GM10266 (cell line): Measurements from ENCODE around the gene ITPR2.

Source experiments
- DNase-seq: peaks from one replicate; pipeline ENCODE4 v3.0.0; 2012; ENCODE audit errors: extremely low spot score
- TF ChIP-seq, protein P1 (sequence below): IDR thresholded peaks from 2 replicates; pipeline ENCODE4 v1.5.1; 2012; ENCODE audit warnings: mild to moderate bottlenecking, low read depth; ENCODE audit not compliant: control insufficient read depth, insufficient read depth; ENCODE audit errors: missing control alignments

ITPR2 gene

DNA sequence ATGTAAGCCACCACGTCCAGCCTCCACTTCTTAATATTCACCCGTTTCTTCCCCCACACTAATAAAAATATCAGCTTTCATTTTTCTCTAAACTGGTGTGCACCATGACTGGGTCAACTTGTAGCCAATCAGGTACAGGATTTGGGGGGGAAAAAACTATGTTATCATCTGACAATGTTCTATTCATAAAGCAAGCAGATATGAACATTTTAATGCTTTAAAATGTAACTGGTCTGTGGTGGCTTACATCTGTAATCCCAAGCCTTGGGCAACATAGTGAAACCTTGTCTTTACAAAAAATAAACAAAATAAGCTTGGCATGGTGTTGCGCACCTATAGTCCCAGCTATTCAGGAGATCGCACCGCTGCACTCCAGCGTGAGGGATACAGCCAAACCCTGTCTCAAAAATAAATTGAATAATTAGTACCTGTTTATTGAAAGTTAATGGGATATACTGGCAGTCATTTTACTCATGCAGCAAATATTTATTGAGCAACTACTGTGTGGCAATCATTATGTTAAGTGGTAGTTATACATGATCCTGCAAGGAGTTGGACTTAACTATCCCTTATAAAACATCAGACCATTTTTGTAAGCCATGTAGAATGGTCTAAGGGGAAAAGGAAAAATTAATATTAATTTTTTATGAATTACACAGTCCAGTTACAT is 15.3 kb upstream of the ITPR2 start:
- TF ChIP-seq, protein P1, sequence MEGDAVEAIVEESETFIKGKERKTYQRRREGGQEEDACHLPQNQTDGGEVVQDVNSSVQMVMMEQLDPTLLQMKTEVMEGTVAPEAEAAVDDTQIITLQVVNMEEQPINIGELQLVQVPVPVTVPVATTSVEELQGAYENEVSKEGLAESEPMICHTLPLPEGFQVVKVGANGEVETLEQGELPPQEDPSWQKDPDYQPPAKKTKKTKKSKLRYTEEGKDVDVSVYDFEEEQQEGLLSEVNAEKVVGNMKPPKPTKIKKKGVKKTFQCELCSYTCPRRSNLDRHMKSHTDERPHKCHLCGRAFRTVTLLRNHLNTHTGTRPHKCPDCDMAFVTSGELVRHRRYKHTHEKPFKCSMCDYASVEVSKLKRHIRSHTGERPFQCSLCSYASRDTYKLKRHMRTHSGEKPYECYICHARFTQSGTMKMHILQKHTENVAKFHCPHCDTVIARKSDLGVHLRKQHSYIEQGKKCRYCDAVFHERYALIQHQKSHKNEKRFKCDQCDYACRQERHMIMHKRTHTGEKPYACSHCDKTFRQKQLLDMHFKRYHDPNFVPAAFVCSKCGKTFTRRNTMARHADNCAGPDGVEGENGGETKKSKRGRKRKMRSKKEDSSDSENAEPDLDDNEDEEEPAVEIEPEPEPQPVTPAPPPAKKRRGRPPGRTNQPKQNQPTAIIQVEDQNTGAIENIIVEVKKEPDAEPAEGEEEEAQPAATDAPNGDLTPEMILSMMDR: no peak
- DNase-seq: no peak

DNA sequence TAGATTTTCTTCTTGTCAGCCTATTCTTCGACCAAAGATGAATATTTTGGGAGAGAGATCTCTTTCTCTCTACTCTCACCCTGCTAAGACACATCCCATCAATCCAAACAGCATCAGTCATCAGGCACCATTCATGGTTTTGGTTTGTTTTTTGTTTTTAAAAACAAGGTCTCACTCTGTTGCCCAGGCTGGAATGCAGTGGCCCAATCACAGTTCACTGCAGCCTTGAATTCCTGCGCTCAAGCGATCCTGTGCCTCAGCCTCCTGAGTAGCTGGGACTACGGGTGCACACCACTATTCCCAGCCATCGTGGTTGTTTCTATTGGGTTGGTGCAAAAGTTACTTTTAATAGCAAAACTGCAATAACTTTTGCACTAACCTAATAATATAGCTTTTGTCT is 14.4 kb upstream of the ITPR2 start:
- no peak for DNase-seq
- TF ChIP-seq, protein P1: no peak

DNA sequence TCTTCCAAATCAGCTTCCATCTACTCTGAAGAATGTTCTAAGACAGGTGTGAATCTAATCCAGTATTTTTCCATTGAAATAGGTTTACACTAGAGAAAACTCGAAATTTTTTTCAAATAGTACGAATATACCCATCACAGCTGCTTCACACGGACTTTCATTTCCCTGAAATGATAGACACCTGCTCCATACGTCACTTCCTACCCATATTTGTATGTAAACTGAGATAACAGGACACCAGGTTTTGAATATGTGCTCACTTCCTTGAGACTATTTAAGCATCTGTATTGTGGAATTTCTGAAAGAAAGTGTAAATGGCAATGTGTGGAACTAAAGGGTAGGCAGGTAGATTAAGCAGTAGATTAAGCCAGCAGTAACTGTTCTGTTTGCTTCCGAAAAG is 13.4 kb upstream of the ITPR2 start:
- TF ChIP-seq, protein P1: no peak
- no peak for DNase-seq

DNA sequence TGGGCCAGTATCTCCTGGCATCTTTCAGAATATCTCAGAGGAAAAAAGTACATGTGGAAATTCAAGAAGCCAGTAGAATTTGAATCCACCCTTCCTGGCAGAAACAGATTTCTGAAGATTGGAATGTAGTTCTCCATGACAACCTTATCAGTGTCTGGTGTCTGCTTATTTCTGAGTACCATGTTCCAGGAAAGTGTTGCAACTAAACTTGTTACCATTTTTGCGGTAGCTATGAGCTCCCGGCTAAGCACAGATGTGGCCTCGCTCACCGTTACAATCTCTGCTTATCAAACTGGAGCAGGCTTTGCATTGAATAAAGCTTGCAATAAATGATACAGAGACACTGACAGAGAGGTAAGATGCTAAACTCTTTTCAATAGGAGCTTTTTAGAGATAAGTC is 13.0 kb upstream of the ITPR2 start:
- no peak for DNase-seq
- TF ChIP-seq, protein P1: no peak

DNA sequence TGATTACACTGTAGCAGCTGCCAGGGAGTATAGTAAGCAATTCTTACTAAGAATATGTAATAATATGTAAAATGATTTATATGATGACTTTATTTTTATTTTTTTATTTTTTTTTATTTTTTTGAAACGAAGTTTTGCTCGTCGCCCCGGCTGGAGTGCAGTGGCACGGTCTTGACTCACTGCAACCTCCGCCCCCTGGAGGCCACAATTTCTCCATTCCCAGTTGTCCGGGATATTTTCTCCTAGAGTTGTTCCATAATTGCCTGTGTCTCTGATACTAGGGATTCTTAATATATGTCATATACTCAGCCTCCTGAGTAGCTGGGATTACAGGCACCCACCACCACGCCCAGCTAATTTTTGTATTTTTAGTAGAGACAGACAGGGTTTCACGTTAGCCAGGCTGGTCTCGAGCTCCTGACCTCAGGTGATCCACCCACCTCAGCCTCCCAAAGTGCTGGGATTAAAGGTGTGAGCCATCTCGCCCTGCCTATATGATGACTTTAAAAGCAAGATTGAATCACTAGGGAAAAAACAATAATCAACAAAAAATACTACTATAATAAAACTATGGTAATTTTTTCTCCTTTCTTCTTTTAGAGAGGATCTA is 12.2 kb upstream of the ITPR2 start:
- TF ChIP-seq, protein P1: no peak
- DNase-seq: no peak

DNA sequence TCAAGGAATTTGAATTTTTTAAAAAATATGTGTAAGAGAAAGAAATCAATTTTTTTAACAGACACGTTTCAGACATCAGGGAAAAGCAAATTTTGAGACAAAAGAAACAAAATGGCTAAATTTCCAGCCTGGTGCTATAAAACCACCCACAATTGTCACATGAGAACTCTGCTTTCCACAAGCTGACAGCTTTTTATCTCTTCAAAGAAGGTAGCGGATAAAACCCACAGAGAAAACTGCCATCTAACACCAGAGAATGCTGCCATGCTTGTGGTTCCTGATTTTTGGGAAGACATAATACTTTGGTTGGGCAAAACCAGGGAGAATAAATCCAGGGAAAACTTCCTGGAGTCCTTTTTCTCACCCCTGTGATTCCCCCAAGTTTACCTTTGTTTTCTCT is 10.3 kb upstream of the ITPR2 start:
- no peak for DNase-seq
- TF ChIP-seq, protein P1: no peak

DNA sequence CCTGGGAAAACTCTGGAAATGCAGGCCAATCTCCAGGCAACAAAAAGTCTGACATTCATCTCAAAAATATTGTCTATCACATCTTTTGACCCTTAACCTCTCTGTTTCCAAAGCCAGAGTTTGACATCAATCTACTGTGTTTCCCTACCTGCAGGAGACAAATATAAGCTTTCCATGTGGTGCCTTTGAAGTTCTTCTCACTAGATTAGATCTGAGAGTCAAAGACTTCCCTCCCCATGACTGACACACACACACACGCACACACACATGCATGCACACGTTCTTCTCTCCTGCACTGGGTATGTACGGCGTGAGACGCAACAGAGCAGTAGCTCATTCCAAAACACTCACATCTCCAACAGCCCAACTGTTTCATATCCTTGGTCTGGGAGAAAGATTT is 8.1 kb upstream of the ITPR2 start:
- TF ChIP-seq, protein P1: no peak
- no peak for DNase-seq
